ENCODE measurements around the gene GPR15. TPM values are rescaled to one million over a fixed set of nuclear protein-coding genes. Genes with fewer than 3 reads are reported as not detected.
A peak's percentile ranks its signal among the peaks of the same experiment; 100 is the strongest.

Gene GPR15
- total RNA-seq, 3 donors from 2014 or later: 4.5 to 11.5 (median 6.9) TPM

DNA sequence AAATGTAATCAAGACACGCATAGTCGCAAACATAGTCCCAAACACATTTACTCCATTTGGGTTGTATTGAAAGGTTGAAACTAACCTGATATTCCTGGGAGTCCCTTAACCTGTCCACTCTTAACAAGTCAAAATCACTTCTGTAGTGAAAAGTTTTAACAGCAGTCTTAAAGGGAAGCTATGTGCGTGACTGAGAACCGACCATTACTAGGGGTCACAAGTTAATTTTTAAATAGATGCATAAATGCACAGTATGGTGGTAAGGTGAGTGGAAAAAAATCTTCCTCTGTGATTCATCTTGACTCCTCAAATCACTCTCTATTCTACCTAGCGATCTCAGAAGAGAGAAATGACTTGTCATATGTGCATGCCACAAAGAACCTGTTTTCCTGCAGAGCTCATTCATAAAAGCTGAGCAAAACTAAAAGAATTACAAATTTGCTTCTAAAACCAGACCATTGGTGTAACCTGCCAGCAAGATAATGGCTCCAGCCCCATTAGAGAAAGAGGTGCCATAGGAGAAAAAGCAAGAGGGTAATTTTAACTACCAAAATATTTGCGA is 4.8 kb downstream of the GPR15 start:
- Histone ChIP-seq H3K4me3 (no peak overlapping the region), H3K4me1 (ENCODE audit: low read depth) (no peaks in the 10 kb centered on the region), H3K9me3 (no peaks in the 10 kb centered on the region), H3K36me3 (ENCODE audit: low read depth) (no peaks in the 10 kb centered on the region)
- ATAC-seq (peak; percentile 41), DNase-seq (no peak)
- TF ChIP-seq, protein P1, sequence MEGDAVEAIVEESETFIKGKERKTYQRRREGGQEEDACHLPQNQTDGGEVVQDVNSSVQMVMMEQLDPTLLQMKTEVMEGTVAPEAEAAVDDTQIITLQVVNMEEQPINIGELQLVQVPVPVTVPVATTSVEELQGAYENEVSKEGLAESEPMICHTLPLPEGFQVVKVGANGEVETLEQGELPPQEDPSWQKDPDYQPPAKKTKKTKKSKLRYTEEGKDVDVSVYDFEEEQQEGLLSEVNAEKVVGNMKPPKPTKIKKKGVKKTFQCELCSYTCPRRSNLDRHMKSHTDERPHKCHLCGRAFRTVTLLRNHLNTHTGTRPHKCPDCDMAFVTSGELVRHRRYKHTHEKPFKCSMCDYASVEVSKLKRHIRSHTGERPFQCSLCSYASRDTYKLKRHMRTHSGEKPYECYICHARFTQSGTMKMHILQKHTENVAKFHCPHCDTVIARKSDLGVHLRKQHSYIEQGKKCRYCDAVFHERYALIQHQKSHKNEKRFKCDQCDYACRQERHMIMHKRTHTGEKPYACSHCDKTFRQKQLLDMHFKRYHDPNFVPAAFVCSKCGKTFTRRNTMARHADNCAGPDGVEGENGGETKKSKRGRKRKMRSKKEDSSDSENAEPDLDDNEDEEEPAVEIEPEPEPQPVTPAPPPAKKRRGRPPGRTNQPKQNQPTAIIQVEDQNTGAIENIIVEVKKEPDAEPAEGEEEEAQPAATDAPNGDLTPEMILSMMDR (IDR thresholded peaks at IDR 0.05): no peak
- intact Hi-C loops (cut with DNase I, micrococcal nuclease): no loop called here

DNA sequence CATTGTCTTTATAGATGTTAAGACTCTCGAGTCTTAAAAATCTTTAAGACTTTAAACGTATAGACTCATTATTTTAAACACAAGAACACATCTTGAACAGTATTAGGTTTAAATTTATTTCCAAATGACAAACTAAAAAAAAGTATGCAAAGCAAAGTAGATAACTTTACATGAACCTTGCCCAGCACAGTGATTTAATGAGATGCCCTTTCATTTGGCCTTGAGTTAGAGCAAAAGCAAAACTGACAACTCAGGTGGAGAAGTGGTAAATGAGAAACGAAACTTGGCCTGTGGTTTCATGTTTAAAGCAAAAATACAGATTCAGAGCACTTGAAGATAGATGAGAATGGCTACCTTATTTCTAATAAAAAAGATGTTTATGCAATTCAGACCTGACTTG is 8.6 kb downstream of the GPR15 start:
- TF ChIP-seq, protein P1 (IDR thresholded peaks at IDR 0.05): no peak
- no peak overlapping the region for H3K4me3 ChIP-seq
- DNase-seq (no peak), ATAC-seq (peak; percentile 50)
- H3K9me3 ChIP-seq: no peaks in the 10 kb centered on the region
- no peaks in the 10 kb centered on the region for H3K36me3 ChIP-seq (ENCODE audit: low read depth)
- no peaks in the 10 kb centered on the region for H3K4me1 ChIP-seq (ENCODE audit: low read depth)
- intact Hi-C loops (cut with DNase I, micrococcal nuclease): no loop called here

DNA sequence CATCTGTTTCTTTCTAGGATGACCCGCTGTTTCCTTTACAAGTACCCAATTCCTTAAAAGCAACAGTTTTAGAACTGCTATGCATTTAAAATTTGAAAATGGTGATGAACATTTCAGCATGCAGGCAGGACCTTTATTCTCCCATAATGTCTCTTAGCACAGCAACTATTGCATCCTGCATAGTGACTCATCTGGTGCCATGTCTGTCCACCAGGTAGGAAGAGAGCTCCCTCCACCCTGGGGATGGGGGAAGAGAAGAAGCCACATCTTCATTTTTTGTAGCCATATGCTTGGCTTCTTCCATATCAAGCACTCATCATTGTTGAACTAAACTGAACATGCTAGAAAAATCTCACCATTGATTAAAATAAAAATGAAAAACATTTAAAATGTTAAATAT is 9.9 kb downstream of the GPR15 start:
- Histone ChIP-seq H3K4me3 (no peak overlapping the region), H3K9me3 (no peaks in the 10 kb centered on the region), H3K4me1 (ENCODE audit: low read depth) (no peaks in the 10 kb centered on the region), H3K36me3 (ENCODE audit: low read depth) (no peaks in the 10 kb centered on the region)
- intact Hi-C loops (cut with DNase I, micrococcal nuclease): no loop called here
- DNase-seq: no peak
- TF ChIP-seq, protein P1 (IDR thresholded peaks at IDR 0.05): no peak
- no peak for ATAC-seq

DNA sequence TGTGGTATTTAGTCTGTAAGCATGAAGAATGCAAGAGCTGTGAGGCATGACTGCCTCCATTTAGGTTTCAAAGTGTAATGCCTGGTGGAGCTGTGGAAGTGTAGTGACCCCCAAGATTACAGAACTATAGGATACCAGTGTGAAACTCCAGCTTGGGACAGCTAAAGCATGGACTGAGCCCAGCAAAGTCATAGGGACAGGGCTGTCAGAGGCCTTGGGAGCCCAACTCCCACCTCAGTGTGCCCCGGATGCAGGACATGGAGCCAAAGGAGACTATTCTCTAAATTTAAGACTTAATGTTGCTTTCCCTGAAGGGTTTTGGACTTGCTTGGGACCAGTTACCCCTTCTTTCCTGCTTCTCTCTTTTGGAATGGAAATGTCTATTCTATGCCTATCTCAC is 10.8 kb downstream of the GPR15 start:
- H3K4me1 ChIP-seq (ENCODE audit: low read depth): no peaks in the 10 kb centered on the region
- intact Hi-C loops (cut with DNase I, micrococcal nuclease): no loop called here
- ATAC-seq: no peak
- H3K36me3 ChIP-seq (ENCODE audit: low read depth): no peaks in the 10 kb centered on the region
- DNase-seq: no peak
- TF ChIP-seq, protein P1 (IDR thresholded peaks at IDR 0.05): no peak
- H3K9me3 ChIP-seq: no peaks in the 10 kb centered on the region
- no peak overlapping the region for H3K4me3 ChIP-seq

DNA sequence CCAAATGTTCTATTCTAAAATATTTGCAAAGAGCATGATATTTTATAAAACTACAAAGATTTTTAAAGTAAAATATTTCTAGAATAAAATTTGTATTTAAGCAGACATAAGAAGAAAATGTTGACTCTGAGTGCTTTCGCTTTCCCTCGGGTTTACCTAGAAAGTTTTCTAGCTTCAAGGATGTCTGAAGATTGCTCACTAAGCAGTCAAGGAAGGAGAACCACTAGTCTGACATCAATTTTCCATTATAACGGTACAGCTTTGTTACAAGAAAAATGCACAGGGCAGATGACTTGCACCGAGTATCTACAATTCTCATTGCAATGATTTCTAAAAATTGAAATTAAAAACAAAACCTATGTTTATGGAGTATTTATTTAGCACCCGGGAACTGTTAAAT is 14.2 kb downstream of the GPR15 start:
- no peaks in the 10 kb centered on the region for H3K36me3 ChIP-seq (ENCODE audit: low read depth)
- TF ChIP-seq, protein P1 (IDR thresholded peaks at IDR 0.05): no peak
- ATAC-seq: peak; percentile 40
- intact Hi-C loops (cut with DNase I, micrococcal nuclease): no loop called here
- no peaks in the 10 kb centered on the region for H3K9me3 ChIP-seq
- no peak overlapping the region for H3K4me3 ChIP-seq
- no peak for DNase-seq
- H3K4me1 ChIP-seq (ENCODE audit: low read depth): no peaks in the 10 kb centered on the region

DNA sequence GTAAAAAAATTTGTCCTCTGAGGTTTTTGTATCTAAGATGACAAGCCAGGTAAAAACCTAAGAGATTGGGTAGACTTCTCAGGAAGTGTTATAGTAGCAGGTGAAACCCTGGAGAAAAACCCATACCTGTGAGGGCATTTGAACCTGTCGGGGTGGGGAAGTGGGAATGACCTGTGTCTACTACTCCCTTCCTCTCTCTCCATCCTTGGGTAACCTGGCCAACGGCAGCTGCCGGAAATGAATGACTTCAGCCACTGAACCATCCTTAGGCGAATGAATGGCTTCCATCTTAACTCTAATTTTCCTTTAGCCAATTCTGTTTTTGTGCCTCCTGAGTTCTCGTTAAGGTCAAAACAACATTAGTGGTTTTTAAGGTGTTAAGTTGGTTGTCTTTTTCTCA is 16.8 kb downstream of the GPR15 start:
- Histone ChIP-seq H3K4me1 (ENCODE audit: low read depth) (no peaks in the 10 kb centered on the region), H3K36me3 (ENCODE audit: low read depth) (no peaks in the 10 kb centered on the region), H3K4me3 (no peak overlapping the region), H3K9me3 (no peaks in the 10 kb centered on the region)
- intact Hi-C loops (cut with DNase I, micrococcal nuclease): no loop called here
- TF ChIP-seq, protein P1 (IDR thresholded peaks at IDR 0.05): no peak
- DNase-seq: no peak
- ATAC-seq: no peak

Measured in mucosa of descending colon (tissue), 3 donors.